Osteocyte (in vitro differentiated cells): ENCODE measurements around the gene TTLL1. TPM values are rescaled to one million over a fixed set of nuclear protein-coding genes. Genes with fewer than 3 reads are reported as not detected.
"Not testable (repeated sequence)": the region's sequence is repeated elsewhere in the genome, so short reads cannot be mapped to it uniquely, and the experiment has no call there.

ENCODE experiments used
- DNase-seq: peaks from one replicate; pipeline ENCODE4 v3.0.0; 2021; ENCODE audit warnings: mixed read lengths; ENCODE audit not compliant: unreplicated experiment; ENCODE audit errors: extremely low spot score
- H3K27ac Mint-ChIP-seq: one replicate; pipeline ENCODE4 v1.8.0; 2021; ENCODE audit warnings: mild to moderate bottlenecking, mixed read lengths; ENCODE audit not compliant: unreplicated experiment
- H3K27me3 Mint-ChIP-seq: one replicate; pipeline ENCODE4 v1.8.0; 2021; ENCODE audit warnings: mixed read lengths; ENCODE audit not compliant: unreplicated experiment
- H3K36me3 Mint-ChIP-seq: one replicate; pipeline ENCODE4 v1.8.0; 2021; ENCODE audit warnings: mixed read lengths; ENCODE audit not compliant: unreplicated experiment
- H3K4me1 Mint-ChIP-seq: one replicate; pipeline ENCODE4 v1.8.0; 2021; ENCODE audit warnings: mixed read lengths; ENCODE audit not compliant: unreplicated experiment
- H3K4me3 Mint-ChIP-seq: one replicate; pipeline ENCODE4 v1.8.0; 2021; ENCODE audit warnings: mild to moderate bottlenecking, moderate library complexity, mixed read lengths; ENCODE audit not compliant: unreplicated experiment
- H3K9me3 Mint-ChIP-seq: one replicate; pipeline ENCODE4 v1.8.0; 2021; ENCODE audit warnings: mixed read lengths; ENCODE audit not compliant: unreplicated experiment
- CTCF ChIP-seq: fragments of 200-600 bp; sonication (generic); IDR thresholded peaks from 2 replicates; pipeline ENCODE4 v1.5.0; 2021; ENCODE audit warnings: antibody characterized with exemption, mild to moderate bottlenecking, moderate library complexity
- total RNA-seq: library from RNA; stranded (reverse); gene quantifications from 2 replicates; pipeline ENCODE4 v1.2.1, GENCODE V29; 2021

Gene TTLL1
- total RNA-seq, 1 donor from 2014 or later = 16.5 TPM

- DNase-seq = no peak
- Mint-ChIP-seq H3K36me3 (no peaks in the 10 kb centered on the region), H3K9me3 (no peaks in the 10 kb centered on the region), H3K27me3 (no peaks in the 10 kb centered on the region), H3K27ac (no peak overlapping the region), H3K4me1 (peaks cover 4% of the 10 kb centered on the region), H3K4me3 (no peak overlapping the region)
- TF ChIP-seq CTCF = no peak
These were observed 70.6 kb downstream of the TTLL1 start for GRCh38 chr22:43018615-43019014.

GRCh38 chr22:43017525-43018460 lies 71.4 kb downstream of the TTLL1 start:
- no peak overlapping the region for H3K27ac Mint-ChIP-seq
- no peak overlapping the region for H3K4me3 Mint-ChIP-seq
- peaks cover 12% of the 10 kb centered on the region for H3K4me1 Mint-ChIP-seq
- no peaks in the 10 kb centered on the region for H3K27me3 Mint-ChIP-seq
- no peaks in the 10 kb centered on the region for H3K36me3 Mint-ChIP-seq
- TF ChIP-seq CTCF = no peak
- no peaks in the 10 kb centered on the region for H3K9me3 Mint-ChIP-seq
- DNase-seq = no peak

DNA sequence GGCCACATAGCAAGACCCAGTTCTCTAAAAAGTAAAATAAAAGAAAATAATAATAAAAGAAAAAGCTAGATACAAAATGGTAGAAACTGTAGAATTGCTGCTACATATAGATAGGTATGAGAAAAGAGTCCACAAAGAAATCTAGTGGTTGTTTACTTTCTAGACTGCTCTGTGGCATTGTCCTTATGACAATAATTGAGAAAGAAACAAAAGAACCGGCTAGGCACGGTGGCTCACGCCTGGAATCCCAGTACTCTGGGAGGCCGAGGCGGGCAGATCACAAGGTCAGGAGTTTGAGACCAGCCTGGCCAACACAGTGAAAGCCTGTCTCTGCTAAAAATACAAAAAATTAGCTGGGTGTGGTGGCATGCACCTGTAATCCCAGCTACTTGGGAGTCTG lies 73.0 kb downstream of the TTLL1 start:
- H3K27ac Mint-ChIP-seq, H3K9me3 Mint-ChIP-seq, DNase-seq, H3K36me3 Mint-ChIP-seq, H3K4me3 Mint-ChIP-seq, H3K27me3 Mint-ChIP-seq: not testable (repeated sequence)
- H3K4me1 Mint-ChIP-seq = peaks cover 17% of the 10 kb centered on the region

DNA sequence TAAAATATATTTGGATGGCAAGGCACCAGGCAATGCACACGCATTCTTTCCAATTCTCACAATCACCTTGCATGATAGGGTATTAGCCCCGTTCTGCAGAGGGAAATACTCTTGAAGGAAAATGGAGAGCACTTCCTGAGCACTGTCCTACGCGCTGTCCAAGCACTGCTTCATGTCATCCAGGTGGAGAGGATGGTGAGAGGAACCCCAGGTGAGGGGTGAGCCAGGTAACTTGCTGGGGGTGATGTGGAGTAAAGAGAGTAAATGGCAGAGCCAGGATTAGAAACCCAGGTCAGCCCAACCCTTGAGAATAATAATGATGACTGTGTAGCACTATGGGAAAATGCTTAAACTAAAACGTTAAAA lies 73.5 kb downstream of the TTLL1 start:
- H3K27ac Mint-ChIP-seq = peak overlapping the region; percentile 89
- peak overlapping the region; percentile 93 for H3K4me3 Mint-ChIP-seq
- no peaks in the 10 kb centered on the region for H3K9me3 Mint-ChIP-seq
- H3K4me1 Mint-ChIP-seq = peaks cover 19% of the 10 kb centered on the region
- no peak for TF ChIP-seq CTCF
- no peaks in the 10 kb centered on the region for H3K36me3 Mint-ChIP-seq
- DNase-seq = no peak
- H3K27me3 Mint-ChIP-seq = no peaks in the 10 kb centered on the region

DNA sequence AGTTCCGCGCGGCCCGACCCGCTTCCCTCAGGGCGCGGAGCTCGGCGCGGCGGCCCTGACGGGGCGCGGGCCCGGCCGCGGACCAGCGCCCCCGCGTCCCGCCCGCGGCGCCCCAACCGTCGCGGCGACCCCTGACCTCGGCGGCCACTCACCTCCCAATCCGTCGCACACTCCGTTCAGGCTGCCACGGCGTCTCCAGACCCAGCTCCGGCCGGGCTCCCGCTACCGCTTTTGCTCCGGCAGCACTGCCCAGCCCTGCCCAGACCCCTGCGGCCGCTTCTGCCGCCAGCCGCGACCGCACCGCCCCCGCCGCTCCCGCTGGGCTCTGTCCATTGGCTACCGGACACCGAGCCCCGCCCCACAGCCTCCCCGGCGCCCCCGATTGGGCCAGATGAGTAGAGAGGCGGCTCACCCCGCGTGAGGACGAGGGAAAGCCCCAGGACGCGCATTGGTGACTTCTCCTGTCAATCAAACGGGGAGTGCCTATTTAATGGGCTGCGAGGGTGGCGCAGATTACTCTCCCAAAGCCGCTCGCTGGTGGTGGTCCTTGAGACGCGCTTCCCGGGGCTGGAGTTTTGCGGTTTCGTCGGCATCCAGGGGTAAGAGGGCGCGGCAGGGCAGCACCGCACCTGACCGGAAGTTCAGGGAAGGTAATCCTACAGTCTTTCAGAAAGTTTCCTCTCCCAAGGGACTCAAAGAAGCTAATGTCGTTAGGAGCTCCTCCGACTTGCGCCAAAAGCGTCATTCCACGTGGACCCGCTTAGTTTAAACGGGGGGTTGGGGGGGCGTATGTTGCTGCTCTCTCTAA lies 74.1 kb downstream of the TTLL1 start, which contains the start of gene PACSIN2:
PACSIN2 (minus strand) TSS at position 281 of the 808 bp plus-strand sequence. CDS start 103,069 bp downstream, outside the sequence.
- TF ChIP-seq CTCF = no peak

More for the DNA sequence above, 74.1 kb downstream of the TTLL1 start, which contains the start of gene PACSIN2:
- H3K4me3 Mint-ChIP-seq = peak within 1 kb of the TSS; percentile 93
- H3K27ac Mint-ChIP-seq = peak within 1 kb of the TSS; percentile 89
- no peaks in the 10 kb centered on the region for H3K27me3 Mint-ChIP-seq
- DNase-seq = peak; percentile 100
- H3K36me3 Mint-ChIP-seq = no peaks in the 10 kb centered on the region
- peaks cover 19% of the 10 kb centered on the region for H3K4me1 Mint-ChIP-seq
- no peaks in the 10 kb centered on the region for H3K9me3 Mint-ChIP-seq
